ENCODE measurements around the gene TUFT1. TPM values are rescaled to one million over a fixed set of nuclear protein-coding genes. Genes with fewer than 3 reads are reported as not detected.

The TUFT1 gene
- total and polyA plus RNA-seq, 2 of the 13 experiments (the other 11 are each of a cell fraction or from before 2014, with no cell fraction given) = 6.4 to 7.3 TPM

GRCh38 chr1:151553659-151554058 lies 13.6 kb downstream of the TUFT1 start:
- ATAC-seq (no peak), FAIRE-seq (no peak), DNase-seq (ENCODE audit: low spot score) (no peak)
- Histone ChIP-seq H3K4me3 (replicated peaks in 1 of 3; ENCODE audit: insufficient read depth in 1 of 3, low read depth in 2 of 3, low read length in 3 of 3) (no peak overlapping the region), H3K4me1 (ENCODE audit: insufficient read depth, low read length) (peaks cover 24% of the 10 kb centered on the region), H2AFZ (ENCODE audit: low read length) (no peak overlapping the region), H3K27me3 (ENCODE audit: control insufficient read depth in 1 of 2, insufficient read depth in 2 of 2, low read length in 2 of 2) (no peaks in the 10 kb centered on the region; a peak in 1 of 5 replicates), H3K79me2 (ENCODE audit: insufficient read depth, low read length) (peaks cover 4% of the 10 kb centered on the region), H3K9me3 (ENCODE audit: low read length) (no peaks in the 10 kb centered on the region), H3K36me3 (replicated peaks in 1 of 2; ENCODE audit: control insufficient read depth in 1 of 2, insufficient read depth in 2 of 2, low read length in 2 of 2) (no peaks in the 10 kb centered on the region; a peak in 2 of 5 replicates), H4K20me1 (ENCODE audit: insufficient read depth, low read length) (no peaks in the 10 kb centered on the region), H3K27ac (ENCODE audit: extremely low read length, insufficient read depth, low read length) (no peak overlapping the region), H3K4me2 (ENCODE audit: low read depth, low read length) (no peak overlapping the region), H3K9ac (ENCODE audit: insufficient read depth, low read depth, low read length) (no peak overlapping the region)
- ChIA-PET CTCF (ENCODE audit: low intra/inter-chr PET ratio, low total read pairs) (no interaction called here), POLR2A (no interaction called here)
- intact Hi-C loops (cut with micrococcal nuclease; ENCODE audit: unreplicated experiment) = no loop called here
- 96% methylated on average over 4 of the region's 4 CpGs for WGBS (ENCODE audit: low lambda C conversion rate)
- no TSS peak for BruUV-seq (replicated peaks)
- no peak for TF ChIP-seq SMYD3 (CRISPR knock-in tag; IDR thresholded peaks at IDR 0.05)
- TF ChIP-seq RBM39 (IDR thresholded peaks at IDR 0.05; ENCODE audit: low read depth, low read length, poor library complexity, severe bottlenecking) = no peak
- TF ChIP-seq ZNF10 (CRISPR knock-in tag; IDR thresholded peaks at IDR 0.05; ENCODE audit: borderline replicate concordance, low read depth) = no peak
- no peak for TF ChIP-seq ATF5 (CRISPR knock-in tag; IDR thresholded peaks at IDR 0.05; ENCODE audit: low read depth)
- no peak for TF ChIP-seq BCLAF1 (IDR thresholded peaks at IDR 0.05)
- TF ChIP-seq NR2F2 (IDR thresholded peaks at IDR 0.05; ENCODE audit: borderline replicate concordance, low read depth) = no peak
- in situ Hi-C loops (cut with HindIII; ENCODE audit: extremely low pct_ligation_motif_present, low pct_unique_long_range_greater_than_20kb) = no loop called here
